Frontal cortex (tissue), 4 donors: ENCODE measurements around the gene GCK. TPM values are rescaled to one million over a fixed set of nuclear protein-coding genes. Genes with fewer than 3 reads are reported as not detected.
"Not testable (repeated sequence)": the region's sequence is repeated elsewhere in the genome, so short reads cannot be mapped to it uniquely, and the experiment has no call there.

ENCODE experiments used
- DNase-seq, 2 donors: peaks; one replicate each; pipeline ENCODE4 v3.0.0; 2012; ENCODE audit warnings: low spot score in 2 of 2
- FAIRE-seq: peaks from 2 replicates; lab custom pipeline; 2012; peaks lifted over from hg19 to GRCh38; lab: Jason Lieb, UNC
- total RNA-seq: library from RNA; depleted of rRNA; stranded (reverse); fragments of >200 nt; gene quantifications from one replicate; pipeline ENCODE4 v1.2.3, GENCODE V29; 2014
- donor health status: control.
- donor health status: control.
- donor health status: control.

The GCK gene
- total RNA-seq, 1 donor from 2014 or later: 6.5 TPM

DNA sequence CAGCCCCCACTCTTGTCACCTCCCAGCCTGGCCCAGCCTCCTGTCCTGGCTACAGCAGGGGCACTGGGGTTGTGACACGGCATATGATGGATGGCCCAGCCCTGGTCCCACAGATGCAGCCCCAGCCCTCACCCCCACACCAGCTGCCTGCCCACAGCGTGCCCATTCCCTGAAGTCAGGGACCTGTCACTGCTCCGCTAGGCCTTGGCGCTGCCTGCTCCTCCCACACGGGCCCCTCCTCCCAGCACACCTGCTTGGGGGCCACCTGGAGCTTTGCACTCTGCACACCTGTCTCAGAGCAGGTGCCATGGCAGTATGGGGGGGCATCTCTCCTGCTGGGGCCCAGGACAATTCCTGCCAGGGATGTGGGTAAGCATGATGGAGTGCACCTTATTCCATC is 3.5 kb downstream of the GCK start:
- no peak for FAIRE-seq
- no peak for DNase-seq

DNA sequence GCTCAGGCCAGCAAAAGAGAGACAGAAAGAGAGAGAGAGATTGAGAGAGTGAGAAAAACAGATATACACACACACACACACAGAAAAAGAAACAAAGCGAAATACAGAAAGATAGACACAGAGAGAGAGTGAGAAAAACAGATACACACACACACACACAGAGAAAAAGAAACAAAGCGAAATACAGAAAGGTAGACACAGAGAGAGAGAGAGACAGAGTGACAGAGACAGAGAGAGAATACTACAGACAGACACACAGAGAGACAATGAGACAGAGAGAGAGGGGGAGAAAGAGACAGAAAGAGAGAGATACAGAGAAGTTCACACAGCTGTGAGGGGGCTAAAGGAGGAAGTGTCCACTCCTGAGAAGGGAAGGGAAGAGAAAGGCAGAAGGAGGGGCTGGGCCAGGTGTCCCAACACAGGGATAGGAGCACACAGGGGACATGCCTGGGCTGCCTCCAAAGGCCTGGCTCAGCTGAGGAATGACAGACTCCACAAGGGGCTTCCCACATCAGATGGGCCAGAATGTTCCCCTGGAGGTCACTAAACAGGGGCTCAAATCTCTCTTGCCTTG is 4.3 kb downstream of the GCK start:
- DNase-seq: no peak
- no peak for FAIRE-seq

DNA sequence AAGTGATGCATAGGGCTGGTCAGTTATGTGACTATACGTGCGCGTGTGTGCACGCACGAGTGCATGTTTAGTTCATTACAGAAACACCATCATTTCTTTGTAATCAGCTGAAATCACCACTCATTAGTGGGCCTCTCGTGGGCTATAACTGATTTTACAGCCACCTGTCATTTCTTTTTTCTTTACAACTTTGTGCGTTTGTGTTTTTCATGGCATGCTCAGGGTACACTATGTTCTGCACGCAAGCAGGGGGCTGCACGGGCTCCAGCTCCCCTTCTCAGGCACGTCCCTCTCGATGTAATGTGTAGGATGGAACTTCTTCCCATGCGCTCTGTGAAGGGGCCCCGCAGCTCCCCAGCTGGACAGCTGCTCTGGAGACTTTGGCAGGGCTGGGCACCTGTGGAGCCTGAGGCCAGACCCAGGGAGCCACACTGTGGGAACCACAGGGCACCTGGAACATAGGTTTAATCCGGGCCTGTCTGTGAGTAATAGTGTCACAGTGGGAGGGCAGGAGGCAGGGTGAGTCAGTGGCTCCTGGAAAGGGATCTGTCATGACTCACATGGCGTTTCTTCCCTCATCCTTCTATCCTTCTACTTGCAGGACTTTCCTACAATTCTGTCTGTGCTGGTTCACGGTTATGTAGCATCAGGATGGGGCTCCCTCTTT is 4.9 kb downstream of the GCK start:
- FAIRE-seq (no peak), DNase-seq (no peak)

DNA sequence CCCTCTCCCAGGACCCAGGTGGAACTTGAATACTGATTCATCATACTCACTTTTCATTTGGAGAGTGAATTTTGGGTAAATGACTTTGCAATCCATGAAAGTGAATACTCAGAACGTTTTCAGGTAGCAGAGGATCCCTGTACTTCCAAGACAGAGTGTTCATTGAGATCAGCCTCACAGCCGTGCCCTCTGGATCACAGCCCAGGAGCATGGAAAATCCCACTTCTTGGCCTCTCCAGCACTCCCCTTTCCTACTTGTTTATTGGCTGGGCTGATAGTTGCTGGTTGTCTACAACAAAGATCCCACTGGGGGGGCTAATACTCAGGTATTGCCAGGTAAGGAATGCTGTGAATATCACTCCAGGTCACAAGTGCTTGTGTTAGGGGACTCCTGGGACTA is 5.9 kb downstream of the GCK start:
- no peak for FAIRE-seq
- DNase-seq: no peak

DNA sequence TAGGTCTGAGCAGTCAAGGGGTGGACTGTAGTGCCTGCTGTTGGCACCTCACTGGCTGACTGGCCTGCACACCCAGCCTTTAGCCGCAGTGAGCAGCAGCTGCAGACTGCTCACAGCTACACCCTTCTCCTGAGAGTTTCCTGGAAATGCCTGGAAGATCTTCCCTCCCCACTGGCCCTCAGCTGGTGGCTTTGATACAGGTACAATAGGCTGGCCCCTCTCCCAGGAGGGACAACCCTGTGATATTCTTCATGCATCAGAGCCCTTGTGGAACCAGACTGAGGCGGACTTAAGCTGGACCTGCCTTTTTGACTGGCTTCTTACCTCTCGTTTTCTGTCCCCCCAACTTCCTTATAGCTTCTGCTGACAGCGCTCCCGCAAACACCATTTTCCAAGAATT is 6.4 kb downstream of the GCK start:
- DNase-seq: no peak
- FAIRE-seq: no peak

- DNase-seq: no peak
- no peak for FAIRE-seq
These were observed 8.6 kb downstream of the GCK start for GRCh38 chr7:44180631-44181030.

DNA sequence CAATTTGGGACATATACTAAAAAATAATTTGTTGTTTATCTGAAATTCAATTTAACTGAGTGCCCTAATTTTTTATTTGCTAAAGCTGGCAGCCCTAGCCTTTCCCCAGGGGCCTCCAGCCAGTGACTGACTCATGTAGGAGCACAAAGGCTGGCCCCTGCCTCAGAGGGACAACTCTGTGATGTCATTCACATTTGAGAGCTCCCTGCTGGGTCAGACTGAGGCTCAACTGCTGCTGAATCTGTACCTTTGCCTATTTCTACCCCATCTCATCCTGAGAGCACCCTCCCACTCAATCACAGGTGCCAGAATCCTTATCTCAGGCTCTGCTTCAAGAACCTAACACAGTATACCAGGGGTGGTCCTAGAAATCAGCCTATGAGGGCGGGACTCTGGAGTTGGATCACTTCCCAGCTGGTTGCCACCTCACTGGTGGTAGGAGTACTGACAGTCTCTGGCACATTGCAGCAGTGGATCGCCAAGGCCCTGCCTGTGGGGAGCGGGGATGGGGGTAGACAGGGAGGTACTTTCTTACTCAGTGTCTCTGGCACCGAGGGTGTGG is 11.6 kb downstream of the GCK start:
- DNase-seq (no peak), FAIRE-seq (no peak)

DNA sequence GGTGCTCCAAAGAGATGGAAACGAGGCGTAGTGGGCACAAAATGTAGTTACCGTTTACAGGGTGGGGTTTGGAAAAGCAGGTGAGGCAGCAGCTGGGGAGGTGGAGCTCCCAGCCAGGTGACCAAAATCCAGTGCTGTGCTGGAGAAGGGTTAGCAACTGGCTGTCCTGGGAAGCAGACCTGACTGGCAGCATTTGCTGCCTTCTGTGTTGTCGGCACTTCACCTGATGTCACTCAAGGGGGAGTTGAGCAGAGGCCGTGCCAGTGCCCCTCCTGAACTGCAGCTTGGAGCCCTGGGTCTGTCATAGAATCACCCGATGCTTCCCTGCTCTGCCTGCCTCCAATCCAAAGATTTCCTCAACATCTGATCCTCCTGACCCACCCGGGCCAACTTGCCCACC is 12.8 kb downstream of the GCK start:
- DNase-seq (no peak), FAIRE-seq (no peak)

- no peak for DNase-seq
- no peak for FAIRE-seq
These were observed 13.5 kb downstream of the GCK start for GRCh38 chr7:44175730-44176129.

- not testable (repeated sequence) for DNase-seq, FAIRE-seq
These were observed 14.6 kb downstream of the GCK start for GRCh38 chr7:44174694-44174948.

GRCh38 chr7:44173911-44174693 is 15.1 kb downstream of the GCK start:
- DNase-seq (no peak), FAIRE-seq (no peak)

- FAIRE-seq (no peak), DNase-seq (no peak)
These were observed 16.3 kb downstream of the GCK start for GRCh38 chr7:44172803-44173424.

DNA sequence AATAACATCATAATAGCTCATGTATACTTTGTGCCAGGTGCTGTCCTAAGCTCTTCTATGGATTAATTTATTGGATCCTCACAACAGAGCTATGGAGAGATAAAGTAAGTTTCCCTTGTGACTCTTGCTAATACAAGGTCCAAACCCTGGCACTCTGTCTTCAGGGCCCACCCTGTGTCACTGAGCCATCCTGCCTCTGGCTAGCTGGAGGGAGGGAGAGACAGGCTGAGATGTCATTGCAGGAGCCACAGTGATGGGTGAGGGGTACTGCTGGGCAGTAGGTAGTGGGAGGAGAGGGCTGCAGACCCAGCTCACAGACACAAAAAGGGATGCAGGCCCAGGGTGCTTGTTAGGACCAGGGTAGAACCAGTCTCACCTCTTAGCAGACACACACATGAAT is 16.9 kb downstream of the GCK start:
- DNase-seq (no peak), FAIRE-seq (no peak)

- FAIRE-seq, DNase-seq: not testable (repeated sequence)
These were observed 17.3 kb downstream of the GCK start for GRCh38 chr7:44171901-44172300.

- DNase-seq (no peak), FAIRE-seq (no peak)
These were observed 21.3 kb downstream of the GCK start for GRCh38 chr7:44167920-44168319.

DNA sequence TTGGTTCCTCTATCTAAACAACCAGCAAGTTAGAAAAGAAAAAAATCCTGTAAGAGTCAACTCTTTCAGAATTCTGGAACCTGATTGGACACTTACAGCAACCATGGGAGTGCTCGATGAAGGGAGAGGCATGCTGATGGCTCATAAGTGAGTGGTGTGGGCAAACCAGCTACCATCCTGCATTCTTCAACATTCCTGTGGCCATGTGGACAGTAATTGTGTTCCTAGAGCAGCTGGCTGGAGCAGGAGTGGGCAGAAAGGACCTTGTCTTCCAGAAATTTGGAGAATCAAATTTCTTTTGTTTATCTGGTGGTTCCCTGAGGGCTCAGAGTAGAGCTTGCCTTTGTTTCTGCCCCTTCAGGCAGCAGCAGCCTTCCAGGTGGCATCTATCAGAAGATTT is 25.6 kb downstream of the GCK start:
- FAIRE-seq (no peak), DNase-seq (no peak)

GRCh38 chr7:44162785-44163395 is 26.3 kb downstream of the GCK start:
- DNase-seq (no peak), FAIRE-seq (no peak)

- no peak for FAIRE-seq
- no peak for DNase-seq
These were observed 27.1 kb downstream of the GCK start for GRCh38 chr7:44162179-44162578.

- DNase-seq: no peak
- no peak for FAIRE-seq
These were observed 27.9 kb downstream of the GCK start for GRCh38 chr7:44161371-44161770.

GRCh38 chr7:44159824-44160630 is 29.2 kb downstream of the GCK start:
- no peak for FAIRE-seq
- no peak for DNase-seq
